Measurements from ENCODE around the gene ACTL6A. TPM values are rescaled to one million over a fixed set of nuclear protein-coding genes. Genes with fewer than 3 reads are reported as not detected.

Gene ACTL6A
- total and polyA plus RNA-seq, 2 donors from 2014 or later = 23.7 to 40.7 TPM

GRCh38 chr3:179603321-179603720, 40.6 kb downstream of the ACTL6A start:
- Histone ChIP-seq H3K9me3 (ENCODE audit: control insufficient read depth in 2 of 3, insufficient read depth in 1 of 3, low read length in 3 of 3) (no peaks in the 10 kb centered on the region), H3K4me1 (ENCODE audit: control insufficient read depth in 2 of 3, insufficient read depth in 2 of 3, low read depth in 1 of 3, low read length in 3 of 3) (peaks cover 0 to 5% (median 4%) of the 10 kb centered on the region in 3 donors), H3K27me3 (ENCODE audit: control insufficient read depth, insufficient read depth, low read length) (no peaks in the 10 kb centered on the region), H3K9ac (ENCODE audit: low read length in 3 of 3) (no peak overlapping the region), H3K27ac (ENCODE audit: low read depth in 2 of 2, low read length in 2 of 2) (no peak overlapping the region), H3K4me3 (ENCODE audit: low read length in 3 of 3) (peak overlapping the region in 2 of 3 donors; percentile 93 to 100), H3K36me3 (ENCODE audit: control insufficient read depth in 2 of 3, insufficient read depth in 3 of 3, low read length in 3 of 3) (peaks cover 5 to 13% (median 8%) of the 10 kb centered on the region in 3 donors)
- FAIRE-seq = no peak
- intact Hi-C loops (cut with DNase I) = no loop called here
- no peak for TF ChIP-seq CTCF (IDR thresholded peaks at IDR 0.05; ENCODE audit: borderline replicate concordance, extremely low read depth, insufficient read depth)
- no peak for DNase-seq

GRCh38 chr3:179603831-179604230, 41.1 kb downstream of the ACTL6A start:
- H3K9ac ChIP-seq (ENCODE audit: low read length in 3 of 3) = peak overlapping the region; percentile 97
- intact Hi-C loops (cut with DNase I) = no loop called here
- peaks cover 5 to 9% (median 5%) of the 10 kb centered on the region in 3 donors for H3K36me3 ChIP-seq (ENCODE audit: control insufficient read depth in 2 of 3, insufficient read depth in 3 of 3, low read length in 3 of 3)
- FAIRE-seq = no peak
- H3K27ac ChIP-seq (ENCODE audit: low read depth in 2 of 2, low read length in 2 of 2) = peak overlapping the region in 1 of 2 donors; percentile 91
- H3K9me3 ChIP-seq (ENCODE audit: control insufficient read depth in 2 of 3, insufficient read depth in 1 of 3, low read length in 3 of 3) = no peaks in the 10 kb centered on the region
- peaks cover 0 to 5% (median 4%) of the 10 kb centered on the region in 3 donors for H3K4me1 ChIP-seq (ENCODE audit: control insufficient read depth in 2 of 3, insufficient read depth in 2 of 3, low read depth in 1 of 3, low read length in 3 of 3)
- no peak for TF ChIP-seq CTCF (IDR thresholded peaks at IDR 0.05; ENCODE audit: borderline replicate concordance, extremely low read depth, insufficient read depth)
- peak overlapping the region; percentile 93 to 100 (median 99) for H3K4me3 ChIP-seq (ENCODE audit: low read length in 3 of 3)
- DNase-seq = peak in 1 of 5 donors; percentile 1
- no peaks in the 10 kb centered on the region for H3K27me3 ChIP-seq (ENCODE audit: control insufficient read depth, insufficient read depth, low read length)

GRCh38 chr3:179604321-179605078, 41.8 kb downstream of the ACTL6A start, which contains the start of the genes MRPL47 and NDUFB5:
Gene MRPL47, minus strand, starts transcription at chr3:179604638. Its CDS starts 14 bp downstream, at chr3:179604624.
Gene NDUFB5, plus strand, starts transcription at chr3:179604794. Its CDS starts 22 bp downstream, at chr3:179604816.
- DNase-seq = peak; percentile 95 to 99 (median 97)
- Histone ChIP-seq H3K4me1 (ENCODE audit: control insufficient read depth in 2 of 3, insufficient read depth in 2 of 3, low read depth in 1 of 3, low read length in 3 of 3) (peaks cover 0 to 5% (median 4%) of the 10 kb centered on the region in 3 donors), H3K36me3 (ENCODE audit: control insufficient read depth in 2 of 3, insufficient read depth in 3 of 3, low read length in 3 of 3) (peaks cover 2 to 9% (median 2%) of the 10 kb centered on the region in 3 donors), H3K4me3 (ENCODE audit: low read length in 3 of 3) (peak within 1 kb of the TSS; percentile 93 to 100 (median 99)), H3K9me3 (ENCODE audit: control insufficient read depth in 2 of 3, insufficient read depth in 1 of 3, low read length in 3 of 3) (no peaks in the 10 kb centered on the region), H3K9ac (ENCODE audit: low read length in 3 of 3) (peak within 1 kb of the TSS; percentile 97 to 98 (median 97)), H3K27ac (ENCODE audit: low read depth in 2 of 2, low read length in 2 of 2) (peak within 1 kb of the TSS; percentile 94 to 97), H3K27me3 (ENCODE audit: control insufficient read depth, insufficient read depth, low read length) (no peaks in the 10 kb centered on the region)
- intact Hi-C loops (cut with DNase I) = no loop called here
- peak; percentile 91 for FAIRE-seq
- TF ChIP-seq CTCF (IDR thresholded peaks at IDR 0.05; ENCODE audit: borderline replicate concordance, extremely low read depth, insufficient read depth) = no peak

Measured in kidney (tissue), 14 donors.